Smooth muscle cell (in vitro differentiated cells): ENCODE data around the gene CIT. TPM values are rescaled to one million over a fixed set of nuclear protein-coding genes. Genes with fewer than 3 reads are reported as not detected.

Source experiments
- DNase-seq: peaks from one replicate; lab custom pipeline; 2025; ENCODE audit not compliant: unreplicated experiment; lab: John Stamatoyannopoulos, UW
- H2AFZ ChIP-seq: fragments of 200-600 bp; sonication (generic); 2 replicates; pipeline ENCODE4 v1.6.0; 2016; ENCODE audit warnings: antibody characterized with exemption, low read depth, mild to moderate bottlenecking
- H3F3A ChIP-seq: fragments of 200-600 bp; sonication (generic); 2 replicates; pipeline ENCODE4 v1.6.0; 2017; ENCODE audit warnings: antibody characterized with exemption, low read depth
- H3K27ac ChIP-seq: fragments of 200-600 bp; sonication (generic); 2 replicates; pipeline ENCODE4 v1.5.1; 2016; ENCODE audit warnings: low read depth, mild to moderate bottlenecking
- H3K27me3 ChIP-seq: fragments of 200-600 bp; sonication (generic); 2 replicates; pipeline ENCODE4 v1.6.1; 2016; ENCODE audit warnings: low read depth, mild to moderate bottlenecking
- H3K36me3 ChIP-seq: fragments of 200-600 bp; sonication (generic); 2 replicates; pipeline ENCODE4 v1.5.1; 2016; ENCODE audit warnings: low read depth
- H3K4me1 ChIP-seq: fragments of 200-600 bp; sonication (generic); 2 replicates; pipeline ENCODE4 v1.5.1; 2016; ENCODE audit warnings: low read depth
- H3K4me2 ChIP-seq: fragments of 200-600 bp; sonication (generic); 2 replicates; pipeline ENCODE4 v1.6.0; 2016; ENCODE audit warnings: mild to moderate bottlenecking
- H3K4me3 ChIP-seq: fragments of 200-600 bp; sonication (generic); 2 replicates; pipeline ENCODE4 v1.5.1; 2016; ENCODE audit warnings: mild to moderate bottlenecking
- H3K79me2 ChIP-seq: fragments of 200-600 bp; sonication (generic); 2 replicates; pipeline ENCODE4 v1.6.0; 2016; ENCODE audit warnings: low read depth, mild to moderate bottlenecking
- H3K9ac ChIP-seq: fragments of 200-600 bp; sonication (generic); 2 replicates; pipeline ENCODE4 v1.6.0; 2016; ENCODE audit warnings: low read depth
- H3K9me3 ChIP-seq: fragments of 200-600 bp; sonication (generic); replicated peaks from 2 replicates; pipeline ENCODE4 v1.5.1; 2016; ENCODE audit warnings: low read depth
- H4K20me1 ChIP-seq: fragments of 200-600 bp; sonication (generic); 2 replicates; pipeline ENCODE4 v1.6.0; 2016; ENCODE audit warnings: low read depth
- WGBS: methylation state at CpG from one replicate; pipeline ENCODE4 v1.1.7; 2016; ENCODE audit warnings: low lambda C conversion rate; 5-methylcytosine and 5-hydroxymethylcytosine counted together
- polyA plus RNA-seq: library from polyadenylated mRNA; unstranded; fragments of >200 nt; fragmentation: Nextera tagmentation; extraction: Ambion mirVana; gene quantifications from 2 replicates; pipeline ENCODE4 v1.2.1, GENCODE V29; 2016
- total RNA-seq: library from RNA; depleted of rRNA; stranded (reverse); fragments of >200 nt; gene quantifications from 2 replicates; pipeline ENCODE4 v1.2.3, GENCODE V29; 2014
- TF ChIP-seq, protein P1 (sequence below): fragments of 200-600 bp; sonication (generic); IDR thresholded peaks from 2 replicates; pipeline ENCODE4 v1.5.1; 2017; ENCODE audit warnings: borderline replicate concordance, mild to moderate bottlenecking, antibody characterized with exemption; ENCODE audit not compliant: insufficient read depth, poor library complexity, severe bottlenecking

CIT gene
- total and polyA plus RNA-seq, 2 experiments from 2014 or later = 3.2 to 9.1 TPM

DNA sequence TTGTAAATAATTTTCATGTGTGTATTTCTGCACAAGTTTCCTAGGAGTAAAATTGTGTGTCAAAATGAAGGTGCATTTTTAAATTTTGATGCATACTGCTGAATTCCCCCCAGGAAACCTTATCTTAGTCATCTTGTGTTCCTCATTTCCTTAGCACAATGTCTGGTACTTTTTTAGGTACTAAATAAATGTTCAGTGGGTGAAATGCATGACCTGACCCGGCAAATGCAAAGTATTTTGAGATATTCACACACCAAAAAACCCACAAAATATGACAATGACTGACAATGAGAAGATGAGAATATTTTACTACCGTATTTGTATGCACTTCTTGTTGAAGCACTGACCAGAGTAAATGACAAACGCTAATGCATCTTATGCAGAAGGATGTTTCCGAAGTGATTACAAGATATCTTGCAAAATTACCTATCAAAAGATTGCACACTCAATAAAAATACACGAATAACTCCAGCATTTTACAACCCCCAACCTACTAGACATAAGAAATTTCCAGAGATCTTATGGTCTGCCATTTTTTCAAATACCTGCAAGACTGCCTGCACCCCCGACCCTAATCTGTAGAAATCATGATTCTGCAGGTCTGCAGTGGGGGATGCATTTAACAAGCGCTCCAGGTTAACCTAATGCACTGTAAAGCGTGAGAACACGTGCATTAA is 210.1 kb downstream of the CIT start:
- peak overlapping the region; percentile 99 for H2AFZ ChIP-seq
- WGBS = 33% methylated on average over 9 of the region's 9 CpGs
- DNase-seq = no peak
- no peak overlapping the region for H3K9ac ChIP-seq
- H3K9me3 ChIP-seq = no peaks in the 10 kb centered on the region
- peaks cover 7% of the 10 kb centered on the region for H3K79me2 ChIP-seq
- peaks cover 2% of the 10 kb centered on the region for H3K27me3 ChIP-seq
- peaks cover 20% of the 10 kb centered on the region for H4K20me1 ChIP-seq
- H3K4me3 ChIP-seq = peak overlapping the region; percentile 96
- TF ChIP-seq, protein P1, sequence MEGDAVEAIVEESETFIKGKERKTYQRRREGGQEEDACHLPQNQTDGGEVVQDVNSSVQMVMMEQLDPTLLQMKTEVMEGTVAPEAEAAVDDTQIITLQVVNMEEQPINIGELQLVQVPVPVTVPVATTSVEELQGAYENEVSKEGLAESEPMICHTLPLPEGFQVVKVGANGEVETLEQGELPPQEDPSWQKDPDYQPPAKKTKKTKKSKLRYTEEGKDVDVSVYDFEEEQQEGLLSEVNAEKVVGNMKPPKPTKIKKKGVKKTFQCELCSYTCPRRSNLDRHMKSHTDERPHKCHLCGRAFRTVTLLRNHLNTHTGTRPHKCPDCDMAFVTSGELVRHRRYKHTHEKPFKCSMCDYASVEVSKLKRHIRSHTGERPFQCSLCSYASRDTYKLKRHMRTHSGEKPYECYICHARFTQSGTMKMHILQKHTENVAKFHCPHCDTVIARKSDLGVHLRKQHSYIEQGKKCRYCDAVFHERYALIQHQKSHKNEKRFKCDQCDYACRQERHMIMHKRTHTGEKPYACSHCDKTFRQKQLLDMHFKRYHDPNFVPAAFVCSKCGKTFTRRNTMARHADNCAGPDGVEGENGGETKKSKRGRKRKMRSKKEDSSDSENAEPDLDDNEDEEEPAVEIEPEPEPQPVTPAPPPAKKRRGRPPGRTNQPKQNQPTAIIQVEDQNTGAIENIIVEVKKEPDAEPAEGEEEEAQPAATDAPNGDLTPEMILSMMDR = no peak
- no peaks in the 10 kb centered on the region for H3K36me3 ChIP-seq
- H3K4me2 ChIP-seq = peak overlapping the region; percentile 98
- peaks cover 7% of the 10 kb centered on the region for H3F3A ChIP-seq
- H3K4me1 ChIP-seq = peaks cover 11% of the 10 kb centered on the region
- no peak overlapping the region for H3K27ac ChIP-seq

DNA sequence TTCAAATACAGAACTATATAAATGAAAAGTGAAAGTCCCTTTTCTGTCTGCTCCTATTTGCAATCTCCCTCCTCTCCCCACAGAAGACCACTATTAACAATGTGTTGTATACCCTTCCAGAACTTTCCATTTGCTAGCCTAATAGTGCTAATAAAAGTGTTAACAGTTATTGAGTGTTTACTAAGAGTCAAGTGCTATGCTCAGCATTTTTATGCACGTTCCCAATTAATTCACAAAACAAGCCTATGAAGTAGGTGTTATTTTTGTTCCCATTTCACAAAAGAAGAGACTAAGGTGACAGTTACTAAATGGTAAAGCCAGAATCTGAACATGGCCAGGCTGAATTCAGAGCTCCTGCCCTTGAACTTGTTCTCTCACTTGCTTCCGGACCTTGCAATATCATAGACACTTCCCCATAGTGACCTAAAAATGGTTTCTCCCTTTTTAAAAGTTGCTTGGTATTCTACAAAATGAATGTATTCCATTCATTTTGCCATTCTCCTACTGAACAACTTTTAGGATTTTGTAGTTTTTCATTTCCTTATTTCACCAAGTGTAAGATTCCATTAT is 210.8 kb downstream of the CIT start:
- TF ChIP-seq, protein P1 = no peak
- H3K4me1 ChIP-seq = peaks cover 11% of the 10 kb centered on the region
- 88% methylated on average over 2 of the region's 2 CpGs for WGBS
- peaks cover 7% of the 10 kb centered on the region for H3F3A ChIP-seq
- no peak overlapping the region for H3K27ac ChIP-seq
- H2AFZ ChIP-seq = no peak overlapping the region
- H3K9ac ChIP-seq = no peak overlapping the region
- H3K9me3 ChIP-seq = no peaks in the 10 kb centered on the region
- H3K27me3 ChIP-seq = peaks cover 9% of the 10 kb centered on the region
- H3K4me3 ChIP-seq = no peak overlapping the region
- H3K79me2 ChIP-seq = peaks cover 7% of the 10 kb centered on the region
- DNase-seq = no peak
- no peaks in the 10 kb centered on the region for H3K36me3 ChIP-seq
- no peak overlapping the region for H3K4me2 ChIP-seq
- H4K20me1 ChIP-seq = peaks cover 13% of the 10 kb centered on the region

DNA sequence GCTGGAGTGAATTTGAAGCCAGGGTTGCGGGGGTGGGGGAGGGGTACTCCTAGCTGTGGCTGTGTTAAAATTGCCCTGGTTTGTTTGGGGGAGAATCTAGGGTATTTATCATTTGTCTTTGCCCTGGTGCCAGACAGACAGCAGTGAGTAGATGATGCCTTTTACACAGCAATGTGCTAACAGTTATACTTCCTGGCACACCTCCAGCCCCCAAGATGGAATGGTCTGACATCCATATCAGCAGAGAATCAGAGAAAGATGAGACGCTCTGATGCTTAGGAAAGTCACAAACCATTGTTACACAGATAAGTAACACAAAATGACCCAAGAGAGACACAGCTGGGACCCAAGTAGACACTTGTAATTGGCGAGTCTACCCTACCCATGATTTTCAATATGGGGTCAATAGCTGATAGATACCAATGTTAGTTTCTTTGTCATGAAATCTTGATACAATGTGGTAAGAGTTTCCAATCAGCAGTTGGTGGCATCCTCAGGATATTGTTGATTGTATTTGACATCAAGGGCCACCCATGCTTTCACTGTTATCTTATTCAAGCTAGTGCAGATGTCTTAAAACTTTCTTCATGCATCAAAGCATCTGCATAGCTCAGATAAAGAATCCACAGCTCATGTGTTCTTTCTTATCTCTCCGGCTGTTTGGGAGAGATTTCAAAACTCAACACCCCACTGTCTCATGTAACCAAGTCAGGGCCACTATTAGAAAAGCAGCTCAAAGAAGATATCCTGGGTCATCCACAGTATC is 211.8 kb downstream of the CIT start:
- Histone ChIP-seq H3F3A (peaks cover 7% of the 10 kb centered on the region), H3K79me2 (peaks cover 7% of the 10 kb centered on the region), H3K4me2 (no peak overlapping the region), H3K27me3 (peaks cover 12% of the 10 kb centered on the region), H3K4me1 (peaks cover 11% of the 10 kb centered on the region), H4K20me1 (peaks cover 3% of the 10 kb centered on the region), H2AFZ (no peak overlapping the region), H3K4me3 (no peak overlapping the region), H3K9me3 (no peaks in the 10 kb centered on the region), H3K9ac (no peak overlapping the region), H3K27ac (no peak overlapping the region), H3K36me3 (no peaks in the 10 kb centered on the region)
- DNase-seq = no peak
- TF ChIP-seq, protein P1 = no peak
- 76% methylated on average over 4 of the region's 4 CpGs for WGBS
